HFFc6 (cell line): ENCODE results near the gene RHOBTB1. TPM values are rescaled to one million over a fixed set of nuclear protein-coding genes. Genes with fewer than 3 reads are reported as not detected.
A peak's percentile ranks its signal among the peaks of the same experiment; 100 is the strongest.

Experiments
- DNase-seq: peaks from one replicate; pipeline ENCODE4 v3.0.0-alpha.2; 2018
- H3K27ac Mint-ChIP-seq: 2 replicates; pipeline ENCODE4 v1.8.0; 2020; ENCODE audit warnings: mild to moderate bottlenecking, mixed read lengths
- H3K27me3 Mint-ChIP-seq: 2 replicates; pipeline ENCODE4 v1.8.0; 2021; ENCODE audit warnings: mild to moderate bottlenecking, moderate library complexity, mixed read lengths; ENCODE audit not compliant: insufficient read depth
- H3K36me3 Mint-ChIP-seq: 2 replicates; pipeline ENCODE4 v1.8.0; 2021; ENCODE audit warnings: low read depth, mixed read lengths
- H3K4me1 Mint-ChIP-seq: 2 replicates; pipeline ENCODE4 v1.8.0; 2020; ENCODE audit warnings: low read depth, mixed read lengths
- H3K4me3 Mint-ChIP-seq: 2 replicates; pipeline ENCODE4 v1.8.0; 2020; ENCODE audit warnings: mild to moderate bottlenecking, moderate library complexity, mixed read lengths
- H3K9me3 Mint-ChIP-seq: 2 replicates; pipeline ENCODE4 v1.8.0; 2020; ENCODE audit warnings: mild to moderate bottlenecking, mixed read lengths
- CTCF ChIP-seq: fragments of 200-600 bp; sonication (generic); IDR thresholded peaks from 2 replicates; pipeline ENCODE4 v1.5.0; 2021; ENCODE audit warnings: antibody characterized with exemption, mild to moderate bottlenecking
- total RNA-seq, 6 experiments: library from RNA; stranded (reverse); fragmentation: NEBNext Ultra II Directional; extraction: Animal tissue kit (Norgen Biotek cat#: 25700); gene quantifications; 2 replicates in 1 of 6; 3 replicates in 5 of 6; pipeline ENCODE4 v1.2.3, GENCODE V29; 2021

Gene RHOBTB1
- total RNA-seq, 6 experiments from 2014 or later, result 9.0 to 11.7 (median 9.3) TPM

GRCh38 chr10:60937784-60938654 lies 6.0 kb downstream of the RHOBTB1 start:
- TF ChIP-seq CTCF, result no peak
- H3K36me3 Mint-ChIP-seq, result peaks cover 27% of the 10 kb centered on the region
- no peaks in the 10 kb centered on the region for H3K9me3 Mint-ChIP-seq
- peak; percentile 65 for DNase-seq
- peaks cover 56% of the 10 kb centered on the region for H3K4me1 Mint-ChIP-seq
- H3K4me3 Mint-ChIP-seq, result no peak overlapping the region
- H3K27me3 Mint-ChIP-seq, result peaks cover 3% of the 10 kb centered on the region
- H3K27ac Mint-ChIP-seq, result peak overlapping the region; percentile 84

- no peak for TF ChIP-seq CTCF
- no peak overlapping the region for H3K27ac Mint-ChIP-seq
- H3K4me1 Mint-ChIP-seq, result peaks cover 46% of the 10 kb centered on the region
- H3K36me3 Mint-ChIP-seq, result peaks cover 27% of the 10 kb centered on the region
- no peak overlapping the region for H3K4me3 Mint-ChIP-seq
- H3K27me3 Mint-ChIP-seq, result peaks cover 1% of the 10 kb centered on the region
- DNase-seq, result no peak
- H3K9me3 Mint-ChIP-seq, result no peaks in the 10 kb centered on the region
These were observed 7.0 kb downstream of the RHOBTB1 start for GRCh38 chr10:60937022-60937421.

GRCh38 chr10:60934215-60935175 lies 9.5 kb downstream of the RHOBTB1 start:
- Mint-ChIP-seq H3K4me3 (no peak overlapping the region), H3K36me3 (peaks cover 25% of the 10 kb centered on the region), H3K27ac (no peak overlapping the region), H3K9me3 (no peaks in the 10 kb centered on the region), H3K27me3 (peaks cover 1% of the 10 kb centered on the region), H3K4me1 (peaks cover 27% of the 10 kb centered on the region)
- DNase-seq, result no peak
- TF ChIP-seq CTCF, result no peak

- no peak overlapping the region for H3K27ac Mint-ChIP-seq
- no peaks in the 10 kb centered on the region for H3K9me3 Mint-ChIP-seq
- H3K4me3 Mint-ChIP-seq, result no peak overlapping the region
- H3K36me3 Mint-ChIP-seq, result peaks cover 18% of the 10 kb centered on the region; the same call in 1 of the 2 replicates
- H3K4me1 Mint-ChIP-seq, result peaks cover 9% of the 10 kb centered on the region
- no peak for DNase-seq
- TF ChIP-seq CTCF, result no peak
- no peaks in the 10 kb centered on the region; the same call in 1 of the 2 replicates for H3K27me3 Mint-ChIP-seq
These were observed 11.2 kb downstream of the RHOBTB1 start for GRCh38 chr10:60932756-60933155.

- Mint-ChIP-seq H3K27ac (no peak overlapping the region), H3K27me3 (no peaks in the 10 kb centered on the region), H3K4me1 (no peaks in the 10 kb centered on the region), H3K36me3 (peaks cover 24% of the 10 kb centered on the region), H3K4me3 (no peak overlapping the region), H3K9me3 (no peaks in the 10 kb centered on the region)
- DNase-seq, result no peak
- TF ChIP-seq CTCF, result no peak
These were observed 13.7 kb downstream of the RHOBTB1 start for GRCh38 chr10:60930237-60930636.
